ENCODE measurements around the gene GRIK4. TPM values are rescaled to one million over a fixed set of nuclear protein-coding genes. Genes with fewer than 3 reads are reported as not detected.

The GRIK4 gene
- total RNA-seq, 3 donors from 2014 or later (not counting 1 experiment from before 2014, with no cell fraction given): 2.2 to 32.3 (median 21.9) TPM

DNA sequence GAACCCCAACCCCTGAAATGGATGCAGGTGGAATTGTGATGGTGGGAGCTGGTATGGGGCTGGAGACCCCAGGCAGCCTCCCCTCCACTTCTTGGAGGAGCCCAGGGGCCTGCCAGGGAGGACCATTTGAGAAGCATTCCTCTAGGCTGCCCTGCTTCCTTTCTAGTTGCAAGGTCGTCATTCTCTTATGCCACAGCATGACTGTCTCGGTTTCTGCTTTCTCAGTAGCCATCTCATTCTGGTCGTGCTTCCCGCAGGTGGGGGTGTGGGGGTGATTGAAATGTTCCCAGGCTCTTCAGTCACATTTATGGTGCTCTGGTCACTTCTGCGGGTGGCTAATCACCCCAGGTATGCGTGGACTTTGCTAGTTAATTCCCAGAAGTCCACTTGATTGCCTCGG is 288.7 kb downstream of the GRIK4 start:
- Mint-ChIP-seq H3K27ac (no peak overlapping the region), H3K36me3 (no peaks in the 10 kb centered on the region), H3K9me3 (no peaks in the 10 kb centered on the region), H3K4me3 (no peak overlapping the region), H3K4me1 (peaks cover 26 to 47% of the 10 kb centered on the region in 2 donors), H3K27me3 (ENCODE audit: low read depth in 2 of 2) (peaks cover 0 to 6% of the 10 kb centered on the region in 2 donors)
- Histone ChIP-seq H3K36me3 (ENCODE audit: control insufficient read depth, insufficient read depth, low read length) (no peaks in the 10 kb centered on the region), H3K27me3 (ENCODE audit: control insufficient read depth, insufficient read depth, low read length) (no peaks in the 10 kb centered on the region), H3K9me3 (ENCODE audit: control insufficient read depth, insufficient read depth, low read length) (no peaks in the 10 kb centered on the region), H3K4me1 (ENCODE audit: control insufficient read depth, insufficient read depth, low read length) (peaks cover 13% of the 10 kb centered on the region), H3K4me3 (ENCODE audit: low read length) (no peak overlapping the region), H3K27ac (ENCODE audit: low read length) (no peak overlapping the region)
- intact Hi-C loops (cut with micrococcal nuclease): no loop called here
- DNase-seq: no peak
- whole genome bisulfite sequencing (ENCODE audit: insufficient coverage): 63% methylated on average over 7 of the region's 7 CpGs
- no peak for TF ChIP-seq CTCF (IDR thresholded peaks at IDR 0.05)
- no peak for ATAC-seq

DNA sequence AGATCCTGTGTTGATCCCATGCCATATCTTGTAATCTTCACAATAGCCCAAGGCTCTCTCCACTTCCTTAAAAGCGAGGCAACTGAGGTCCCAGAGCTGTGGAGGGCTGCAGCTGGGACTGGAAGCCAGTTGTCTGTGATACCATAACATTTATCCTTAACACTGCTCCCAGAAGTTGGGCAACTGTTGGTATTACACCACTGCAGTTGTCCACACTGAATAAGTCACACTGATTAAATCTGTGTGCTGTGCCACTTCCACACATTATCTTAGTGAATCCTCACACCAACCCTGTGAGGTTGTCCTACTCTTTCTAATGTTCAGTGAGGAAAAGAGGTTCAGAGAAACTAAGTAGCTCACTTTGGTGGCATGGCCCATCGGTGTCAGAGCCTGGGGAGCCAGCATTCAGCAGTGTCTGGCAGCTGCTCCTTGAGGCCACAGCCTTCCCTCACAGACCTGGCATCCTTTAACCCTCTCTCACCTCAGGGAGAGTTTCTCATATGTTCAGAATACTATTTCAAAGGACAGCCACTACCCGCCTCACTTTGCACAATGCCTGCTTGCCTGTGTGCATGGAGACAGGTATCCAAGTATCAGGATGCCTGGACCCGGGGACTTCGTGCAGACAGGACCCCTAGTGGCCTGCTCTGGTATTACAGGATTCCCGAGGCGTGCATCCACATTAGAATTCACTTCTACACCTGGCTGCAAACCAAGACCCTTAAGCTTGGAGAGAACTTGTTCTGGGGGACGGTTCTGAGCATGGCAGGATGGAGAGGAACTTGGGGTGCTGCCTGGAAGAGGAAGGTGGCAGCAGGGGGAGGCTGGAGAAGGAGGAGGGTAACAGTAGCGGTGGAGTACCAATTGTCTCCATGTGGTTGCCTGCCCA is 290.5 kb downstream of the GRIK4 start:
- Histone ChIP-seq H3K9me3 (ENCODE audit: control insufficient read depth, insufficient read depth, low read length) (no peaks in the 10 kb centered on the region), H3K36me3 (ENCODE audit: control insufficient read depth, insufficient read depth, low read length) (no peaks in the 10 kb centered on the region), H3K4me1 (ENCODE audit: control insufficient read depth, insufficient read depth, low read length) (peaks cover 28% of the 10 kb centered on the region), H3K27ac (ENCODE audit: low read length) (no peak overlapping the region), H3K27me3 (ENCODE audit: control insufficient read depth, insufficient read depth, low read length) (no peaks in the 10 kb centered on the region), H3K4me3 (ENCODE audit: low read length) (no peak overlapping the region)
- Mint-ChIP-seq H3K36me3 (no peaks in the 10 kb centered on the region), H3K4me3 (peak overlapping the region; percentile 47), H3K4me1 (peaks cover 44 to 55% of the 10 kb centered on the region in 2 donors), H3K27me3 (ENCODE audit: low read depth in 2 of 2) (peaks cover 0 to 6% of the 10 kb centered on the region in 2 donors), H3K9me3 (no peaks in the 10 kb centered on the region), H3K27ac (peak overlapping the region in 1 of 2 donors; percentile 76)
- TF ChIP-seq CTCF (IDR thresholded peaks at IDR 0.05): peak; percentile 98
- ATAC-seq: peak in 2 of 3 donors; percentile 53 to 56
- intact Hi-C loops (cut with micrococcal nuclease): no loop called here
- peak; percentile 50 to 62 for DNase-seq
- 27% methylated on average over 9 of the region's 9 CpGs for WGBS (ENCODE audit: insufficient coverage)

DNA sequence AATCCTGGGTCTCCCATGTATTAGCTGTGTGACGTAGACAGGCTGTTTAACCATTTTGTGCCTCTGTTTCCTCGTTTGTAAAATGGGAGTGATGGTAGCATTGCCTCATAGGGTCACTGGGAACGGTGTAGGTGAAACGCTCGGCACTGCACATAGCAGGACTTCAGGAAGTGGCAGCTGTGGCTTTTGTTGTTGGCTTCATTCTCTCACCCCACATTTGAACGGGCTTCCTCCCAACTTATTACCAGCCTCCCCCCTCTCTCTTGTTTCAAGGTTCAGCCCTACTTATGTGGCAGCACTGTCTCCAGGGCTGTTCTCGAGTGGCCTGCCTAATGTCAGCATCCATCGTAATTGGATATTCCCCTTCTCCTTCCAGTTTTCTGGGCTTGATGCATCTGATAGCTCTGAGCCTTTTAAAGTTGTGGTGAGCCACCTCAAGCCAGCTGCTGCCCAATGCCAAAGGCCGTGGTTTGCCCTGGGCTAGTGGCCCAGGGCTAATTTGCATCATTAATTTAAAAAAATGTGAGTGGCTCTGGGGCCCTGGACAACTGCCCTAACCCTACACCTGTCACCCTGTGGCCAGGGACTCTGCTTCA is 294.5 kb downstream of the GRIK4 start:
- H3K4me3 ChIP-seq (ENCODE audit: low read length): no peak overlapping the region
- no peak for DNase-seq
- no peak for TF ChIP-seq CTCF (IDR thresholded peaks at IDR 0.05)
- Mint-ChIP-seq H3K27me3 (ENCODE audit: low read depth in 2 of 2) (peaks cover 0 to 6% of the 10 kb centered on the region in 2 donors), H3K4me3 (peak overlapping the region; percentile 60), H3K9me3 (no peaks in the 10 kb centered on the region), H3K27ac (peak overlapping the region in 1 of 2 donors; percentile 66), H3K4me1 (peaks cover 67 to 81% of the 10 kb centered on the region in 2 donors), H3K36me3 (no peaks in the 10 kb centered on the region)
- intact Hi-C loops (cut with micrococcal nuclease): loop anchor here (5.0 kb wide), 1 partner anchor 51 kb away; no protein-coding TSS in a partner anchor
- peak; percentile 66 to 87 (median 77) for ATAC-seq
- H3K27me3 ChIP-seq (ENCODE audit: control insufficient read depth, insufficient read depth, low read length): peaks cover 3% of the 10 kb centered on the region
- 10% methylated on average over 9 of the region's 9 CpGs for WGBS (ENCODE audit: insufficient coverage)
- H3K27ac ChIP-seq (ENCODE audit: low read length): peak overlapping the region; percentile 11
- peaks cover 48% of the 10 kb centered on the region for H3K4me1 ChIP-seq (ENCODE audit: control insufficient read depth, insufficient read depth, low read length)
- no peaks in the 10 kb centered on the region for H3K9me3 ChIP-seq (ENCODE audit: control insufficient read depth, insufficient read depth, low read length)
- H3K36me3 ChIP-seq (ENCODE audit: control insufficient read depth, insufficient read depth, low read length): no peaks in the 10 kb centered on the region

Data from natural killer cell (primary cell).